Right ventricle myocardium superior (tissue), 1 donor: ENCODE results near the gene ARHGEF25. TPM values are rescaled to one million over a fixed set of nuclear protein-coding genes. Genes with fewer than 3 reads are reported as not detected.
"Not testable (repeated sequence)": the region's sequence is repeated elsewhere in the genome, so short reads cannot be mapped to it uniquely, and the experiment has no call there.

Experiments used
- ATAC-seq: fragments of 200-7000 bp; cut with Tn5 transposase; one replicate; pipeline ENCODE4 v1.9.1; 2020; ENCODE audit warnings: mild to moderate bottlenecking; ENCODE audit not compliant: poor library complexity
- DNase-seq: peaks from one replicate; pipeline ENCODE4 v3.0.0-alpha.2; 2020
- intact Hi-C: fragments of 100-400 bp; cut with DNase I; formaldehyde crosslinking; loops from one replicate; pipeline ENCODE4 v1.11.2; 2022
- total RNA-seq: library from RNA; stranded (reverse); fragmentation: NEBNext Ultra II Directional; extraction: Animal tissue kit (Norgen Biotek cat#: 25700); gene quantifications from one replicate; pipeline ENCODE4 v1.2.1, GENCODE V29; 2021
- donor health status: DM: no; HTN: yes; CAD: no; lungs with severe emphysema.

The ARHGEF25 gene
- total RNA-seq, 1 donor from 2014 or later = 14.3 TPM

DNA sequence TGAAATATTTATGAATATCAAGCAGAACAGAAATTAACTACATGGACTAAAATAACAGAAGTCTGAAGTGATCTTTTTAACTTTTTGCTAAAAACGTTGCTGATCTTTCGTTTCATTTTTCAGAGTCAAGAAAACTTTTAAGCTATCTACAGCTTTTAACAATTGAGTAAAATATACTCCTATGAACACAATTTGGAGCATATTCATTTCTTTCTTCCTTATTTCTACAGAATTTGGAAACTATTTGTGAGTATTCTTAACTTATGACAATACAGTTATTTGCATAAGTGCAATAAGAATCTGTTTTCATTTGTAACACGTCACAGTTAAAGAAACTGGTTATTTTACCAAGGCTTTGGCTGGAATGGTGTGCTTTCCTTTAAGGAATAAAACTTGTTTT is 42.8 kb downstream of the ARHGEF25 start:
- DNase-seq (no peak), ATAC-seq (no peak)
- intact Hi-C loops = no loop called here

DNA sequence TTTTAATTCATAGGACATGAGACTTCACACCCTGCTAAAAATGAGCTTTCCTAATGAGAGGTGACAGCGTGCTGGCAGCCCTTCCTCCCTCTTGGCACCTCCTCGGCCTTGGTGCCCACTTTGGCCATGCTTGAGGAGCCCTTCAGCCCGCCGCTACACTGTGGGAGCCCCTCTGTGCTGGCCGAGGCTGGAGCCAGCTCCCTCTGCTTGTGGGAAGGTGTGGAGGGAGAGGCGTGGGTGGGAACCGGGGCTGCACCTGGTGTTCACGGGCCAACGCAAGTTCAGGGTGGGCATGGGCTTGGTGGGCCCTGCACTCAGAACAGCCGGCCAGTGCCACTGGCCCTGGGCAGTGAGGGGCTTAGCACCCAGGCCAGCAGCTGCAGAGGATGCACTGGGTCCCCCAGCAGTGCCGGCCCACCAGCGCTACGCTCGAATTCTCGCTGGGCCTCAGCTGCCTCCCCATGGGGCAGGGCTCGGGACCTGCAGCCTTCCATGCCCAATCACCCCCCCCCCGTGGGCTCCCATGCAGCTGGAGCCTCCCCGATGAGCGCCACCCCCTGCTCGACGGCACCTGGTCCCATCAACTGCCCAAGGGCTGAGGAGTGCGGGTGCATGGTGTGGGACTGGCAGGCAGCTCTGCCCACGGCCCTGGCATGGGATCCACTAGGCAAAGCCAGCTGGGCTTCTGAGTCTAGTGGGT is 44.5 kb downstream of the ARHGEF25 start:
- ATAC-seq (no peak), DNase-seq (no peak)
- intact Hi-C loops = no loop called here

DNA sequence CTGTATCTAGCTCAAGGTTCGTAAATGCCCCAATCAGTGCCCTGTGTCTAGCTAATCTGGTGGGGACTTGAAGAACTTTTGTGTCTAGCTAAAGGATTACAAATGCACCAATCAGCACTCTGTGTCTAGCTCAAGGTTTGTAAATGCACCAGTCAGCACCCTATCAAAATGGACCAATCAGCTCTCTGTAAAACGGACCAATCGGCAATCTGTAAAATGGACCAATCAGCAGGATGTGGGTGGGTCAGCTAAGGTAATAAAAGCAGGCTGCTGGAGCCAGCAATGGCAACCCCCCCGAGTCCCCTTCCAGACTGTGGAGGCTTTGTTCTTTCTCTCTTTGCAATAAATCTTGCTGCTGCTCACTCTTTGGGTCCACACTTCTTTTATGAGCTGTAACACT is 45.2 kb downstream of the ARHGEF25 start:
- ATAC-seq, DNase-seq, intact Hi-C loops: not testable (repeated sequence)

DNA sequence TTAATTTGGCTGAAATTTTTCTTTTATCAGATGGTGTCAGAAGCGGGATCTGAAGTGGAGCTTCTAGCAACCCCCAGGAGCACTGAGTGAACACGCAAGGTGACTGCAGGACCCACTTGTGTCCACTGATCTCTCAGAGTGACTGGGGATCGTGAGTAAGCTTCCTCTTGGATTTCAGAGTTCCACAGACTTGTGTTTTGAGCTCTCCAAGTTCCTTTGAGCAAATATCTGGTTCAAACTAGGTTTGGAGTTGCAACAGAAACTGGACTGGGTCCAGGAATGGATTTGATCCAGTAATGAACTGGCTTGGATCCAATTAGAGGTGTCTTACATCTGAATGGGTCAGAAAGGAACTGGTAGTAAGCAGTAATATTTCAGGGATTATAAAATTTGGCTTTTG is 46.5 kb downstream of the ARHGEF25 start:
- intact Hi-C loops = no loop called here
- DNase-seq = no peak
- ATAC-seq = peak; percentile 43

DNA sequence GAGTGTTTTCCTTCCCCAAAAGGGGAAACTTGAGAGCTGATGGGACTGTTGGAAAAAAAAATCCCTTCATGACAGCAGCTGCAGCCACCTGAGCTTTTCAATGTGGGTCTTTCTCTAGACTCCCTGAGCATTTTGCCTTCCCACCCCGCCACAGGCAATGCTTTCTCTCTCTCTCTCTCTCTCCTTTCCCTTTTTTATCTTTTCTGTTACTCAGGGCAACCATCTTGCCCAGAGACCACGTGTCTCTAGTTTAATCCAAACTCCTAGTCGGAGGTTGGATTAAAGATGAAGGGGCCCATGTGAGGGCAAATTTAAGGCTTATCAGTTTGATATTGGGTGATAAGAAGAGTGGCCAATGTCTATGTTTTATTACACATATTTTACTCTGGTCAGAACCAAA is 47.7 kb downstream of the ARHGEF25 start:
- intact Hi-C loops = no loop called here
- ATAC-seq = no peak
- DNase-seq = no peak

DNA sequence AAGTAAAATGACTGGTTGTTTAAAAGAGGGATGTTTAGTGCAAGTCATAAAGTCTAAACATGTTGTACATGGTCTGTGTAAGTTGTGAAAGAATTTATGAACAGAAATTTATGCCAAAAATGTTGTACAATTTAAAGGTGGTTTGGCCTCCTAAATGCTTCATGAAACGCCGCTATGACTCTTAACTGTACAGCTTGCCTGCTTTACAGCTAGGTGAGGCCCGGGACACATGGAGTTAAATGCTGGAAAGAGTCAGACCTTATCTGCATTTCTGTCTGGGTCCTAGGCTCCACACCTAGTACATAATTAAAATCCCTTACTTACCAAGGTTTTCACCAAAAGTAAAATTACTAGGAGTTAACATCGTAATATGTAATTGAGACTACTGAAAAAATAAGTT is 50.1 kb downstream of the ARHGEF25 start:
- DNase-seq (no peak), ATAC-seq (no peak)
- intact Hi-C loops = no loop called here

DNA sequence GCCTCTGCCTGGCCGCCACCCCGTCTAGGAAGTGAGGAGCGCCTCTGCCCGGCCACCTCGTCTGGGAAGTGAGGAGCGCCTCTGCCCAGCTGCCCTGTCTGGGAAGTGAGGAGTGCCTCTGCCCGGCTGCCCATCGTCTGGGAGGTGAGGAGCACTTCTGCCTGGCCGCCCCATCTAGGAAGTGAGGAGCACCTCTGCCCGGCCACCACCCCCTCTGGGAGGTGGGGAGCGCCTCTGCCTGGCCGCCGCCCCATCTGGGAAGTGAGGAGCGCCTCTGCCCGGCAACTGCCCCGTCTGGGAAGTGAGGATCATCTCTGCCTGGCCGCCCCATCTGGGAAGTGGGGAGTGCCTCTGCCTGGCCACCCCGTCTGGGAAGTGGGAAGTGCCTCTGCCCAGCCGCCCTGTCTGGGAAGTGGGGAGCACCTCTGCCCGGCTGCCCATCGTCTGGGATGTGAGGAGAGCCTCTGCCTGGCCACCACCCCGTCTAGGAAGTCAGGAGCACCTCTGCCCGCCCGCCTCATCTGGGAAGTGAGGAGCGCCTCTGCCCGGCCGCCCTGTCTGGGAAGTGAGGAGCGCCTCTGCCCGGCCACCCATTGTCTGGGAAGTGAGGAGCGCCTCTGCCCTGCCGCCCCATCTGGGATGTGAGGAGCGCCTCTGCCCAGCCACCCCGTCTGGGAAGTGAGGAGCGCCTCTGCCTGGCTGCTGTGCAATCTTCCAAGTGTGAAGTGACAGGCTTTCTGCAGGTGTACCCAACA is 54.0 kb downstream of the ARHGEF25 start:
- ATAC-seq, DNase-seq, intact Hi-C loops: not testable (repeated sequence)

Other genes starting within 250 kb of the ARHGEF25 start
- gene R3HDM2, start 180.4 kb upstream of the ARHGEF25 start, total RNA-seq = 48.9 TPM
- not detected for gene INHBC, start 176.7 kb upstream of the ARHGEF25 start, total RNA-seq
- not detected for gene INHBE, start 156.1 kb upstream of the ARHGEF25 start, total RNA-seq
- gene GLI1, start 151.7 kb upstream of the ARHGEF25 start, total RNA-seq = 0.56 TPM
- gene ARHGAP9, start 131.6 kb upstream of the ARHGEF25 start, total RNA-seq = 4.1 TPM
- 63.5 TPM for gene MARS1, start 123.4 kb upstream of the ARHGEF25 start, total RNA-seq
- 16.4 TPM for gene DDIT3, start 90.9 kb upstream of the ARHGEF25 start, total RNA-seq
- gene MBD6, start 88.6 kb upstream of the ARHGEF25 start, total RNA-seq = 25.4 TPM
- gene DCTN2, start 64.2 kb upstream of the ARHGEF25 start, total RNA-seq = 95.0 TPM
- 0.08 TPM for gene KIF5A, start 61.4 kb upstream of the ARHGEF25 start, total RNA-seq
- 12.4 TPM for gene PIP4K2C, start 20.2 kb upstream of the ARHGEF25 start, total RNA-seq
- gene DTX3, start 6.6 kb upstream of the ARHGEF25 start, total RNA-seq = 21.7 TPM
- gene B4GALNT1, start 21.8 kb downstream of the ARHGEF25 start, total RNA-seq = 5.6 TPM
- gene OS9, start 82.7 kb downstream of the ARHGEF25 start, total RNA-seq = 102 TPM
- gene AGAP2, start 127.3 kb downstream of the ARHGEF25 start, total RNA-seq = 6.6 TPM
- gene TSPAN31, start 133.6 kb downstream of the ARHGEF25 start, total RNA-seq = 27.5 TPM
- gene CDK4, start 140.9 kb downstream of the ARHGEF25 start, total RNA-seq = 41.1 TPM
- 12.2 TPM for gene MARCHF9, start 143.7 kb downstream of the ARHGEF25 start, total RNA-seq
- not detected for gene CYP27B1, start 155.6 kb downstream of the ARHGEF25 start, total RNA-seq
- gene METTL1, start 160.7 kb downstream of the ARHGEF25 start, total RNA-seq = 7.2 TPM
- 1.2 TPM for gene EEF1AKMT3, start 161.2 kb downstream of the ARHGEF25 start, total RNA-seq
- 49.5 TPM for gene TSFM, start 171.4 kb downstream of the ARHGEF25 start, total RNA-seq
- gene AVIL, start 207.3 kb downstream of the ARHGEF25 start, total RNA-seq = 2.1 TPM
- gene CTDSP2, start 235.3 kb downstream of the ARHGEF25 start, total RNA-seq = 99.5 TPM